Measurements from ENCODE around the gene TRAPPC3.
"Not testable (repeated sequence)": the region's sequence is repeated elsewhere in the genome, so short reads cannot be mapped to it uniquely, and the experiment has no call there.

TRAPPC3 gene

GRCh38 chr1:36166136-36166535 lies 16.9 kb upstream of the TRAPPC3 start:
- DNase-seq, result no peak

- no peak for DNase-seq
Measured at GRCh38 chr1:36165145-36165544, 15.9 kb upstream of the TRAPPC3 start.

- no peak for DNase-seq
Measured at GRCh38 chr1:36164361-36164760, 15.1 kb upstream of the TRAPPC3 start.

GRCh38 chr1:36163426-36163825 lies 14.1 kb upstream of the TRAPPC3 start:
- no peak for DNase-seq

GRCh38 chr1:36162680-36163239 lies 13.5 kb upstream of the TRAPPC3 start:
- DNase-seq, result no peak

- DNase-seq, result no peak
Measured at GRCh38 chr1:36161641-36162531, 12.6 kb upstream of the TRAPPC3 start.

- peak; percentile 60 for DNase-seq
Measured at GRCh38 chr1:36160949-36161485, 11.7 kb upstream of the TRAPPC3 start.

GRCh38 chr1:36160388-36160948 lies 11.2 kb upstream of the TRAPPC3 start:
- DNase-seq, result no peak

- no peak for DNase-seq
Measured at GRCh38 chr1:36159614-36160387, 10.5 kb upstream of the TRAPPC3 start.

GRCh38 chr1:36158827-36159252 lies 9.6 kb upstream of the TRAPPC3 start:
- not testable (repeated sequence) for DNase-seq

- no peak for DNase-seq
Measured at GRCh38 chr1:36157973-36158826, 8.9 kb upstream of the TRAPPC3 start.

GRCh38 chr1:36157115-36157903 lies 8.0 kb upstream of the TRAPPC3 start:
- no peak for DNase-seq

- peak; percentile 91 for DNase-seq
Measured at GRCh38 chr1:36156329-36157114, 7.2 kb upstream of the TRAPPC3 start.

- peak; percentile 85 for DNase-seq
Measured at GRCh38 chr1:36155408-36156328, 6.4 kb upstream of the TRAPPC3 start, which contains the start of gene MAP7D1. MAP7D1 (plus strand) TSS chr1:36156160; CDS start chr1:36156418, 258 bp downstream.

- peak; percentile 46 for DNase-seq
Measured at GRCh38 chr1:36154765-36155407, 5.6 kb upstream of the TRAPPC3 start.

GRCh38 chr1:36154335-36154734 lies 5.0 kb upstream of the TRAPPC3 start:
- no peak for DNase-seq

GRCh38 chr1:36153476-36153875 lies 4.2 kb upstream of the TRAPPC3 start:
- no peak for DNase-seq

GRCh38 chr1:36151845-36152203 lies 2.5 kb upstream of the TRAPPC3 start:
- DNase-seq, result no peak

Measured in NCI-H510A (cell line).